GM18873 (cell line): ENCODE results near the gene FAM200A.
"Not testable (repeated sequence)": the region's sequence is repeated elsewhere in the genome, so short reads cannot be mapped to it uniquely, and the experiment has no call there.

Experiments used
- ATAC-seq: cut with Tn5 transposase; IDR thresholded peaks from one replicate; pipeline ENCODE4 v1.9.1; 2021; ENCODE audit warnings: mild to moderate bottlenecking, moderate library complexity, moderate number of reproducible peaks; ENCODE audit not compliant: unreplicated experiment, low FRiP score

FAM200A gene

DNA sequence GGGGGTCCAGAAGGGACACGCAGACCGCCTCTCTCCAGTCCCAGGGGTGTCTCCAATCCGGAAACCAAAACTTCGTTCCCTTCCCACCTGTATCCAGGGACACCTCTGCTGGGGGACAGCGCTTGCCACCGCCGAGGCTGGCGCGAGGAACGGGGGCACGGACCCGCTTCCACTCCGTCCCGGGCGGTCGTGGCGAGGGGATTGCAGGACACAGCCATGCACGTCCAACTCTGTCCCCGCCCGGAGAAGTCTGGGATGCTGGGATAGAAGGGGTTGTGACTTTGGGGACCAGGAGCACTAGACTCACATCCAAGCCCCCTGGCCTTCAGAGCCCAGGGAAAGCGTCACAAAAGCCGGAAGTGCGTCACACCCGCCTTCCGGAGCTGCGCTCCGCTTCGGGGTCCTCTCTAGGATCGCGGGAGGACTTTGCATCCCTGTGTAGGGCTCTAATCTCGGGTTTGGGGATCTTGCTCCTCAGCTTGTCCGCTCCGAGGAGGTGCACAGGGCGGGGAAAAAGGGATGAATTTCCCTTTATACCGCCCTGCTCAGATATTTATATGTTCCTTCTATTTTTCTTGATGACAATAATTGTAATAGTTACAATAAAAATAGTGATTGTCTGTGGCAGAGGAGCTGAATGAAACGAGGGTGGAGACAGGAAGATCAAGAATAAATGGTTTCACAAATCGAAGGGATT is at the start of gene FAM200A:
Gene FAM200A, minus strand, starts transcription at position 348 of the 697 bp plus-strand sequence. CDS start 3,707 bp downstream, outside the sequence.
- peak; percentile 69 for ATAC-seq

DNA sequence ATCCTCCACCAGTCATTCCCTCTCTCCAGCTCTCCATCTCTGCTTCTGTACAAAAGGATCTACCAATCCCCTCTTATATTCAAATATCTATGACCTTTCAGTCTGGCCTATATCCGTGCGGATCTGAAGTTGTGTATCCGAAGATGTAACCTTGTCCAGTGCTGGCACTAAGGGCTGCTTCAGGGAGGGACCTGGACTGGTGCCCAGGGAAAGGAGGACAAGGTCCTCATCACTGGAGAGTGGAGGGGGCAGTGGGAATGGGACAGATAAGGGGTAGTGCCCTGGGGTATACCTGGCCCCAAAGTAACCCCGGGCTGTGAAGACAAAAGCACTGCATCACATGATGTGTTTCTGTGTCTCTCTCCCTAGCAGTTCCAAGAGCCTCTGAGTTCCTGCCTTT is 47.9 kb upstream of the FAM200A start:
- no peak for ATAC-seq

DNA sequence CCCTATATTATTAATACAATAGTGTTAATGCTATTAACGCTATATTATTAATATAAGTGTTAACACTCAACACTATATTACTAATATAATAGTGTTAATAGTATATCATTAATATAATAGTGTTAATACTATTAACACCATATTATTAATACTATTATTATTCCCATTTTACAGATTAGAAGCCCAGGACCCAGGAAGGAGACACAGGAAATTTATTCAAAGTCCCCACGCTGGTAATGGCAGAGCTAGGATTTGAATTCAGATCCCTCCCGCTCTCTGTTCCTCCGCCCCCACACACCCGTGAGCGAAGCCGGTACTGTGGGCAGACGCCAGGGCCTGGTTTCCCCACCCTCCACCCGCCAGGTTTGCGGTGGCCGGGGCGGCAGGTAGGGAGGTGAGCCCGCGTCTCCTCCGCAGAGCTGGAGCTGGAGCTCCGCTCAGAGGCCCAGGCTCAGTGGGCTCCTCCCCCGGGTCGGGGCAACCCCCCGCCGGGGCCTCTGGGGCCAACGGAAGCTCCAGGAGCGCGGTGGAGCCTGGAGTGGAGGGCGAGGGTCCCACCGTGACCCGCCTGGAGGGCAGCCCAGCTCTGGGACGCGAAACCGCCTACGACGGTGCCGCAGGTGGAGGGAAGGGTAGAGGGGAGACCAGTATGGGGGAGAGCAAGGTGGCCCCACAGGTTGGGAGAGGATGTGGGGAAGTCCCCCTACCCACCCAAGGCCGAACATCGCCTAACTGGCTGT is 46.0 kb upstream of the FAM200A start, which contains the start of gene TMEM225B:
Gene TMEM225B, plus strand, starts transcription at position 506 of the 740 bp plus-strand sequence. CDS start 6,122 bp downstream, outside the sequence.
- no peak for ATAC-seq

DNA sequence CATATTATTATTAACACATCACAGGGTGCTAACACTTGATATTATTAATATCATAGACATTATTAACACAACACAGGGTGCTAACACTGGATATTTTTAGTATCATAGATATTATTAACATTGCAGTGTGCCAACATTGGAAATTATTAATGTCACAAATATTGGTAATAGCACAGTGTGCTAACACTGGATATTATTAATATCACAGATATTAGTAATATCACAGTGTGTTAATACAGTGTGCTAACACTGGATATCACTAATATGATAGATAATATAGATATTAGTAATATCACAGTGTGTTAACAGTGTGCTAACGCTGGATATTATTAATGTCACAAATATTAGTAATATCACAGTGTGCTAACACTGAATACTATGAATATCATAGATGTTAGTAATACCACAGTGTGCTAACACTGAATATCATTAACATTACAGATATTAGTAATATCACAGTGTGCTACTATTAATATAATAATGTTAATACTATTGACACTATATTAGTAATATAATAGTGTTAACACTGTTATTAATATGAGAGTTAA is 44.6 kb upstream of the FAM200A start:
- no peak for ATAC-seq

DNA sequence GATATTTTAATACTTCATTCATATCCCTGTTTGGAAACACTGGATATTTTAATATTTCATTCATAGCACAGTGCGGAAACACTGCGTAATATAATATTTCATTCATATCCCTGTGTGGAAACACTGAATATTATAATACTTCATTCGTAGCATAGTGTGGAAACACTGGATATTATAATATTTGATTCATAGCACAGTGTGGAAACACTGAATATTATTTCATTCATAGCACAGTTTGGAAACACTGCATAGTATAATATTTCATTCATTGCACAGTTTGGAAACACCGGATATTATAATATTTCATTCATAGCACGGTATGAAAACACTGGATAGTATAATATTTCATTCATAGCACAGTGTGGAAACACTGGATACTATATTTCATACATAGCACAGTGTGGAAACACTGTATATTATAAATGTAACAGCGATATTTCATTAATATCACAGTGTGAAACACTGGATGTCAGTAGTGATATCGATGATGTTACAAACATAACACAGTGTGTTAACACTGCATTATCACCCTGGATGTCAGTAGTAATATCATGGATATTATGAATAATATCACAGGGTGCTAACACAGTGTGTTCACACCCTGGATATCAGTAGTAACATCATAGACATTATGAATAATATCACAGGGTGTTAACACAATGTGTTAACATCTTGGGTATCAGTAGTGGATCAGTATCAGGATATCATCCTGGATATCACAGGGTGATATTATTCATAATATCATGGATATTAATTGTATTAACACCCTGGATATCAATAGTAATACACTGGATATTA is 43.2 kb upstream of the FAM200A start:
- ATAC-seq, result no peak

DNA sequence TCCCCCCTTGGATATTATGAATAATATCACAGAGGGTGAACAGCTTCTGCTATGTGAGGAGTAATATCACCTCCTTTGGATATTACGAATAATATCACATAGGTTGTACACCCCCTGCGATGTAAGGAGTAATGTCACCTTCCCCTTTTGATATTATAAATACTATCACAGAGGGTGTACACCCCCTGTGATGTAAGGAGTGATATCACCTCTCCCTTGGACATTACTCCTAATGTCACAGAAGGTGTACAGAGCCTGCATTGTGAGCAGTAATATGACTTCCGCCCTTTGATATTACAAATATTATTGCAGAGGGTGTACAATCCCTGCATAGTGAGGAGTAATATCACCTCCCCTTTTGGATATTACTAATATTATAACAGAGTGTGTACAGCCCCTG is 37.0 kb upstream of the FAM200A start:
- no peak for ATAC-seq

DNA sequence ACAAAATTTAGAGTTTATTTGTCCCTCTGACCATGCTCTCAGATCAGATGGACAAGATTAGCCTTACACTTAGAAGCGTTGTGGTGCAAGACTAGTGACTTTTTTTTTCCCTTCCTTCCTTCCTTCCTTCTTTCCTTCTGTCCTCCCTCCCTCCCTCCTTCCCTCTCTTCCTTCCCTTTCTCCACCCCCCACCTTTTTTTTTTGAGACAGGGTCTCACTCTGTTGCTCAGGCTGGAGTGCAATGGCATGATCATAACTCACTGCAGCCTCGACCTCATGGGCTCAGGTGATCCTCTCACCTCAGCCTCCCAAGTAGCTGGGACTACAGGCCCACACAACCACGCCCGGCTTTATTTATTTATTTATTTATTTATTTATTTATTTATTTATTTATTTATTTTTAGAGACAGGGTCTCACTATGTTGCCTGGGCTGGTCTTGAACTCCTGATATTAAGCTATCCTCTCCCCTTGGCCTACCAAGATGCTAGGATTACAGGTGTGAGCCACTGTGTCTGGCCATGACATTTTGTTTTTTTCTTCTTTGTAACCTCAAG is 28.9 kb upstream of the FAM200A start:
- ATAC-seq, result not testable (repeated sequence)

DNA sequence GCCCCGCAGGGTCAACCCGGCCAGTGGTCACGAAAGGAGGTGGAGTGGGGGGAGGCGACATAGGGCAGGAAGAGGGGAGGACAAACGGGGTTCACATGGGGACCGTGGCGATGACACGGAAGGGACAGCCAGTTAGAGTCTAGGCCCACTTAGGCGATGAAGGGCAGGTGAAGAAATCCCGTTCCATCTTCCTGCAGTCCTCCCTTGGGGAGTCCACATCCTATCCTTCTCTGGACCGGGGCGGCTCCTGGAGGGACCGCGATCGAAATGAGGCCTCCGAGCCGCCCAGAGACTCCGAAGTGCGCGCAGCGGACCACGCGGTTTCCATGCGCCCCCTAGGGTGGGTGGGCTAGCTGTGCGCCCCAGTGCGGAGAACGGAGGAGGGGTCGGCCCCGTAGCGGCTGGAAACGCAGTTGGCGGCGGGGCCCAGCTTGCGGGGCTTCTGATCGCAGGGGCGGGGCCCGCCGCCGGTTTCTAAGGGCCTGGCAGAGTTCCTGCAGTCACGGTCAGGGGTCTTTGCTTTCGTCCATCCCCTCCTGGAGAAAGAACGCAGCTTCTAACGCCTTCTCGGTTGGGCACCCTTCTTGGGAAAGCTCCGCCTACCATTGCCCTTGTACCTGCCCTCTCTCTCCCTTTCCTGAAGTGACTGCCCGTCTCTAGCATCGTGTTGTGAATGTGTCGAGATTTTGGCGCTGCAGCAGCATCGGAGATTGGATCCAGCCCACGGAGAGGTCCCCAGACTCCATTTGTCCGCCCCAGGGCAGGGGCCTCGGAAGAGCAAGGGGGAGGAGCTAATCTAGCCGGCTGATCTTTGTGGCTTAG is 28.3 kb upstream of the FAM200A start:
- no peak for ATAC-seq

DNA sequence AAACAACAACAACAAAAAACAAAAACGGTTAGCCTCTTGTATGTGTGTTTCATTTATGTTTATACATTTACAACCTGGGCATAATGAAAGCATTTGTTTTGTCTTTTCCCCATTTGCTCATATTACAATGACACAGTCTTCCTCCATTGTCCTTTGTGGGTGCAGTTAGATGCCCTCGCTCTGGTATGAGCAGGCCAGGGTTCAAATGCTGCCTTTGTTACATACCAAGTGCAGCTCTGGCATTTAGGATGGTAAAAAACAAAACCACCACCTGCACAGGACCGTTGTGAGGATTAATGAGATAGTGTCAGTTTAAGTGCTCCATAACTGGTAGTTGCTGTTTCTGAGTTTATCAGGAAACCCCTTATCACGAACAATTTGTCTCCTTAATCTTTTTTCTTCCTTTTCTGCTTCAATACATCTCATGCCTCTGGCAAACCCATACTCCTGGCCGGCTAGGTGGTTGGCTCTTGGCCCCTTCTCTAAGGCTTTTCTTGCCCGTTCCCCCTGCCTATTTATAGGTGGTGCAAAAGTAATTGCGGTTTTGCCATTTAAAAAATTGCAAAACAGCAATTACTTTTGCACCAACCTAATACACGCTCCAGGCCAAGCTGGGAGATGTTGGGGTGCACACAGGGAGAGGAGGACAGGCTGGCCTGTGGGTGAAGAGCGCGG is 27.5 kb upstream of the FAM200A start:
- ATAC-seq, result no peak

DNA sequence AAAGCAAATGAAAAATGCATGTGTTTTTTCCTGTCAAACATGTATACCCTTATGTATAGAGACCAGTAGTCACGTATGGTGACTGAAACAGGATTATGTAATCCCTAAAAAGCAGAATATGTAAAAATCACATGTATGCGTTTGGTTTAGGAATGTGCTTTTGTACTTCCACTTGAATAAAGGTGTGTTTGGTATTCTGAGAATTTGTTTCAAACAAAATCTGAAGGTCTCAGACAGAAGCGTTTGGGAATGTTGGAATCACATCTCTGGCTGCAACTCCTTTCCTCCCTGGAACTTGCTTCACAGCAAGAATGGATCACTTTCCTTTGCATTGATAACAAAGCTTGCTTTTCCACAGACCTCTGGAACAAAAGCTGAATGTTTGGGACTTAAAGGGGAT is 24.3 kb upstream of the FAM200A start:
- no peak for ATAC-seq

DNA sequence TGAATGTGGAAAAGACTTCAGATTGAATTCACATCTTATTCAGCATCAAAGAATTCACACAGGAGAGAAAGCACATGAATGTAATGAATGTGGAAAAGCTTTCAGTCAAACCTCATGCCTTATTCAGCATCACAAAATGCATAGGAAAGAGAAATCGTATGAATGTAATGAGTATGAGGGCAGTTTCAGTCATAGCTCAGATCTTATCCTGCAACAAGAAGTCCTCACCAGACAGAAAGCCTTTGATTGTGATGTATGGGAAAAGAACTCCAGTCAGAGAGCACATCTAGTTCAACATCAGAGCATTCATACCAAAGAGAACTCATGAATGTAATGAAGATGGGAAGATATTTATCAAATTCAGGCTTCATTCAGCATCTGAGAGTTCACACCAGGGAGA is 21.3 kb upstream of the FAM200A start:
- ATAC-seq, result no peak

DNA sequence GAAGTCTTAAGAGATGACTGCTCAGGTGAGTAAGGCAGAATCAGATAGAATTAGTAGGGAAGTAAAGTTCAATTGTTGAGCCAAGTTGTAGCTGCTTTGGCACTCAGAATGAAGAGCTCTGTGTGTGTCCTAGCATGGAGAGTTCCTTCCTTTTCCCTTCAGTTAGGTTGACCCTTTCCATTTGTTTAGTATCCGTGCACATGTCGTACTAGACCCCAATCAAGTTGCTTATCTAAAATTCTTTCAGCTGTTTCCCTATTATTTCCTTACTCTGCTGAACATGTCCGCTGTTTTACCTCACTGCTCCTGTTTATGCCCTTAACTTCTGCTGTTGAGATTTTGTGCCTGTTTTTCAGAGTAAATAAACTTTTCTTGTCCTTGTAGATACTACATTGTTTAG is 19.9 kb upstream of the FAM200A start:
- no peak for ATAC-seq

DNA sequence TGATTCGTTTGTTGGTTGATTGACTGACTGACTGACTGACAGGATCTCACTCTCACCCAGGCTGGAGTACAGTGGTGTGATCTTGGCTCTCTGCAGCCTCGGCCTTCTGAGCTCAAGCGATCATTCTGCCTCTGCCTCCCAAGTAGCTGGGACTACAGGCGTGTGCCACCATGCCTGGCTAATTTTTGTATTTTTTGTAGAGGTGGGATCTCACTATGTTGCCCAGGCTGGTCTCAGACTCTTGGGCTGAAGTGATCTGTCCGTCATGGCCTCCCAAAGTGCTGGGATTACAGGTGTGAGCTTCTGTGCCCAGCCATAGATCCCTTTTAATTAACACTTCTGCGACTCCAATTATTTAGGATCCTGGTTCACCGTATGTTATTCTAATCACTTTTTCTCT is 16.9 kb upstream of the FAM200A start:
- not testable (repeated sequence) for ATAC-seq

DNA sequence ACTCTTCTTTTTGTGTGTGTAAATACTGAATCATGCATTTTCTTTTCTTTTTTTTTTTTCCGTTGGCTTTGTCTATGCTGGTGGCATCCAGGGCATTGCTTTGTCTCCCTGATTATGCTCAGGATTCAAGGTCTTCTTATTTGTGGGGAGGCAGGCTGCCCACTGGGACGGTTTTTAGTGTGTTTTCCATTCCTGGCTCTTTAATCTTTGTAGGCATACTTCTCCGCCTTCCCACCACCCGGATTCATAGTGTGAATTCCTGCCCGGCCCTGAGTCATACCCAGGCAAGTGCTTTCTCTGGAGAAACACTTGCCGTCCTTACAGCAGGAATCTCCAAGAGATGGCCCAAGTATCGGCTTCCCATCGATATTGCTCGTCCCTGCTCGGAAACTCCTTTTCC is 11.7 kb upstream of the FAM200A start:
- ATAC-seq, result no peak

DNA sequence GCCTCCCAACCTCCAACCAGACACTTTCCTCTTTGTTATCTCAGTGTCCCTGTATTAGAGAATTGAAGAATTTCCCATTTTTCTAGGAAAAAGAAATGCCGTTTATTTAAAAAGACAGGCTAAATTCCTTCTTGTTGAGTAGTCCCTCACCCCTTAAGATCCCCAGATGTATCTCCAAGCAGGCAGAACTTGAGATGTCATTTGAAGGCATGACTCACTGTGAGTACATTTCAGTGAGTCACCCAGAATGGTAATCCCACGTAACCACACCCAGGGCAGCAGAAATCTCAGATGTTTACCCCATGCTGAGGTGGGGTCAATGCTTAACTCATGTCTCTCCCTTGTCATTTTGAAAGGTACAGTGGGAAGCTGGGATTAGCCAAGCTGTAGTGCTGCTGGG is 10.9 kb upstream of the FAM200A start:
- ATAC-seq, result no peak

DNA sequence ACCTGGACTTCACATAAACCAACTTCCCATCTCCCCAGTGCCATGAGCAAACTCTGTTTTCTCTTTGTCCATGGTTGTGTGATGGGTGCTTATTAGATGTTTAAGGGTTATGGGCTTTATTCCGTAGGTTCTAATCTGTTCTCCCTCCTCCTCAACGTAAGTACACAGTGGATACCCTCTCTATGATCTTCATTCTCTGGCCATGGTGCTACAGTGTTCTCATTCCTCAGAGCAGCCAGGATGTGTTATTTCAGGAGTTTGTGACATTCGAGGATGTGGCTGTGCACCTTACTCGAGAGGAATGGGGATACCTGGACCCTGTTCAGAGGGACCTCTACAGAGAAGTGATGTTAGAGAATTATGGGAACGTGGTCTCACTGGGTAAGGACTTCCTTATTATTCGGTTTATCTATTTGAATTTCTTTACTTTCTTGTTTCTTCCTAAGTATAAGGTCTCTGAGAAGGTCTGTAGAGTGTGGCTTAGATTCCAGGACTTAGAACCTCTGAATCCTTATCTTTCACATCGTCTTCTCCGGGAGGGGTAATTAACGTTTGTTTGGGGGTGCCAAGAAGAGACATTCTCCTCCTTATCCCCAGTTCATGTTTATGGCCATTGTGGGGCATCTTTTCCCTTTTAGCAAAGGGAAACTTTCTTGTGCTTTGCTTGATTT is 10.3 kb upstream of the FAM200A start:
- ATAC-seq, result no peak

DNA sequence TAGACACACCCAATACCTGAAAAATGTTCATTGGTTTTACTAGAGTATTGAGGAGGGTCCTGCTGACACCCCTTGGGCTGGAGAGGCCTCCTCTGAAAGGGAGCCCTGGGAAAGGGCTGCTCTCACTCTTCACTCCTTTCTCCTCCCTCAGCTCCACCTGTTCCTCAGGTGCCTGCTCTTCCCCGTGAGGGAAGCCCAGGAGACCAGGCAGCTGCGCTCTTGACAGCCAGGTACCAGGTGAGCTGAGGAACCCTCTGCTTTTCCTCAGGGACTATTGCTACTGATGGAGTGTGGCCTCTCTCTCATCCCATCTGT is 9.8 kb upstream of the FAM200A start:
- no peak for ATAC-seq

DNA sequence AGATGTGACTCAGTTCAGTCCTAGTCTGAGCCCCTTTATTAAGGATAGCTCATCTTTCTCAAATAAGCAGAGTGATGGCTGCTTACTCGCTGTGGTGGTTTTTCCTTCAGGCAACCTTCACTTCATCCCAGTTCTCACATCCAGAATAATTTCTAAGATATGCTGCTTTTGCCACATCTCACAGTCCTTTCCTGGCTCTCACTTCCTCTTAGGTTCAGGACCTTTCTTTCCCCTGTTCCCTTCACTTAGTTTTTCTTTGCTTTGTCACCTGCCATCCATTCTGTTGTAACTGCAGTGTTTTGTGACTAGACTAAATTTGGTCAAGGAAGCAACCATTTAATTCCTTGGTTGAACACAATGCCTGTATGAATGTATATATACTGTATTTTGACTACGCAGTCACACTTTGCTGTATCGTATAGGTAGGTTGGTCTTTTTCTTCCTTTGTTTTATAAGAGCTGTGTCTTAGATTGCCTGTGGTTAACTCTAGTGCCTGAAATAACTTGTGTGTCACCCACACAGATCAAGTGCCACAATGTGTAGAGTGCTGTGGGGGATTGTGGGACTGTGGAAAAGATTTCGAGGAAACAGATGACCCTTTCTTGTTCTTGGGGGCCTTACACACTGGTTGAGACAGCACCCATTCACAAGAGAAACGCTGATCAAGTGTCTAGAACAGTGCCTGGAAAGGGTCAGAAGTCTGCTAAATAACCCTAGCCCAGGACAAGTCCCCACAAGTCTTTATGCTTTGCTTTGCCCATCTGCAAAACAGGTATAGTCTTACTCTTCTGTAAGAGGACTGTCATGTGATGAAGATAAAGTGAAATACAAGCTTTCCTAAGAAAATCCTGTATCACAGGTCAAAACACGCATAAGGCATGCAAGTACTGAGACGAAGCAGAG is 9.2 kb upstream of the FAM200A start:
- ATAC-seq, result no peak
